ENCODE results near the gene IFI30.

Gene IFI30

DNA sequence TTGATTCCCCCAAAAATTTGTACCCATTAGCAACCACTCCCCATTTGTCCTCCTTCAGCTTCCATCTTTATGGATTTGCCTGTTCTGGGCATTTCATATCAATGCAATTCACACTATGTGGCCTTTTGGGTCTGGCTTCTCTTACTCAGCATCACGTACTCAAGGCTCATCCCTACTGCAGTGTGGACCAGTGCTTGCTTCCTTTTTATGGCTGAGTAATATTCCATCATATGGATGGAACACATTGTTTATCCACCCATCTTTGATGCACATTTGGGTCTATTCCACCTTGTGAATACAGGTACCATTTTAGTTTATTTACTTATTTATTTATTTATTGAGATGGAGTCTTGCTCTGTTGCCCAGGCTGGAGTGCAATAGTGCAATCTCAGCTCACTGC, 33.1 kb upstream of the IFI30 start:
- Histone ChIP-seq H3K9me3 (ENCODE audit: insufficient read depth, low read depth, low read length) (no peaks in the 10 kb centered on the region), H3K27me3 (ENCODE audit: insufficient read depth, low read length) (no peaks in the 10 kb centered on the region), H3K4me3 (ENCODE audit: low read length) (no peak overlapping the region), H3K4me1 (ENCODE audit: insufficient read depth, low read length) (no peaks in the 10 kb centered on the region), H3K27ac (ENCODE audit: low read length) (no peak overlapping the region), H3K36me3 (ENCODE audit: insufficient read depth, low read depth, low read length) (peaks cover 58% of the 10 kb centered on the region), H3K9ac (ENCODE audit: low read depth, low read length) (no peak overlapping the region)

DNA sequence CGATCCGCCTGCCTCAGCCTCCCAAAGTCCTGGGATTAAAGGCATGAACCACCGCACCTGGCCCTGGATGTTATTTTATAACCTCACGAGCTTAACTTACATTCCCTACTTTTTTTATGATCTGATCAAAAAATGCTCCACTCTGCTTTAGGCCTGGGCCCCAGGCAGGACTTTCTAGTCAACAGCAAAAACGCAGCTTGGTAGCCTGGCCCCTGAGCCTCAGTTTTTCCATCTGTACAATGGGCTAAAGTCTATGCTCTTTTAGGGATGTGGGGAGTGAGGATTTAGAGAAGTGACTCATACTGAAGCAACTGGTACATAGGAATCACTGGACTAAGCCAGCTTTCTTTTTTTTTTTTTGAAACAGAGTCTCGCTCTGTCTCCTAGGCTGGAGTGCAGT, 32.6 kb upstream of the IFI30 start:
- H3K9ac ChIP-seq (ENCODE audit: low read depth, low read length): no peak overlapping the region
- no peak overlapping the region for H3K27ac ChIP-seq (ENCODE audit: low read length)
- peaks cover 54% of the 10 kb centered on the region for H3K36me3 ChIP-seq (ENCODE audit: insufficient read depth, low read depth, low read length)
- H3K27me3 ChIP-seq (ENCODE audit: insufficient read depth, low read length): no peaks in the 10 kb centered on the region
- H3K9me3 ChIP-seq (ENCODE audit: insufficient read depth, low read depth, low read length): no peaks in the 10 kb centered on the region
- no peaks in the 10 kb centered on the region for H3K4me1 ChIP-seq (ENCODE audit: insufficient read depth, low read length)
- H3K4me3 ChIP-seq (ENCODE audit: low read length): no peak overlapping the region

GRCh38 chr19:18143902-18144301, 29.7 kb upstream of the IFI30 start:
- H3K27me3 ChIP-seq (ENCODE audit: insufficient read depth, low read length): no peaks in the 10 kb centered on the region
- H3K36me3 ChIP-seq (ENCODE audit: insufficient read depth, low read depth, low read length): peaks cover 43% of the 10 kb centered on the region

GRCh38 chr19:18144361-18144760, 29.3 kb upstream of the IFI30 start:
- peaks cover 40% of the 10 kb centered on the region for H3K36me3 ChIP-seq (ENCODE audit: insufficient read depth, low read depth, low read length)
- no peak overlapping the region for H3K4me3 ChIP-seq (ENCODE audit: low read length)
- no peaks in the 10 kb centered on the region for H3K9me3 ChIP-seq (ENCODE audit: insufficient read depth, low read depth, low read length)
- no peak overlapping the region for H3K9ac ChIP-seq (ENCODE audit: low read depth, low read length)
- no peak overlapping the region for H3K27ac ChIP-seq (ENCODE audit: low read length)
- H3K4me1 ChIP-seq (ENCODE audit: insufficient read depth, low read length): no peaks in the 10 kb centered on the region
- no peaks in the 10 kb centered on the region for H3K27me3 ChIP-seq (ENCODE audit: insufficient read depth, low read length)

More at GRCh38 chr19:18143902-18144301, 29.7 kb upstream of the IFI30 start:
- H3K27ac ChIP-seq (ENCODE audit: low read length): no peak overlapping the region
- H3K9ac ChIP-seq (ENCODE audit: low read depth, low read length): no peak overlapping the region
- H3K4me3 ChIP-seq (ENCODE audit: low read length): no peak overlapping the region
- no peaks in the 10 kb centered on the region for H3K4me1 ChIP-seq (ENCODE audit: insufficient read depth, low read length)
- H3K9me3 ChIP-seq (ENCODE audit: insufficient read depth, low read depth, low read length): no peaks in the 10 kb centered on the region

DNA sequence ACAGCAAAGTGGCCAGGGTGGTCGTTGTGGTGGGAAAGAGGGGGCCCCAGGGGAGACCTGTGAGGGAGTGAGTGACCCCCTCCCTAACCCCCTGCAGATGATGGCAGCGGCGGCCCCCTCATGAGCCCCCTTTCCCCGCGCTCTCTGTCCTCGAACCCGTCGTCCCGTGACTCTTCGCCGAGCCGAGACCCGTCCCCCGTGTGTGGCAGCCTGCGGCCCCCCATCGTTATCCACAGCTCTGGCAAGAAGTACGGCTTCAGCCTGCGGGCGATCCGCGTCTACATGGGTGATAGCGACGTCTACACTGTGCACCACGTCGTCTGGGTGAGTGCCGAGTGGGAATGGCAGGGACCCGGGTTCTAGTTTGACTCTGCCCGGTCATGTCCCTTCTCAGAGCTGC, 28.7 kb upstream of the IFI30 start:
- H3K27ac ChIP-seq (ENCODE audit: low read length): no peak overlapping the region
- no peaks in the 10 kb centered on the region for H3K9me3 ChIP-seq (ENCODE audit: insufficient read depth, low read depth, low read length)
- no peaks in the 10 kb centered on the region for H3K4me1 ChIP-seq (ENCODE audit: insufficient read depth, low read length)
- no peak overlapping the region for H3K9ac ChIP-seq (ENCODE audit: low read depth, low read length)
- no peak overlapping the region for H3K4me3 ChIP-seq (ENCODE audit: low read length)
- no peaks in the 10 kb centered on the region for H3K27me3 ChIP-seq (ENCODE audit: insufficient read depth, low read length)
- H3K36me3 ChIP-seq (ENCODE audit: insufficient read depth, low read depth, low read length): peaks cover 40% of the 10 kb centered on the region

GRCh38 chr19:18145391-18145999, 28.1 kb upstream of the IFI30 start:
- H3K9me3 ChIP-seq (ENCODE audit: insufficient read depth, low read depth, low read length): no peaks in the 10 kb centered on the region
- peaks cover 36% of the 10 kb centered on the region for H3K36me3 ChIP-seq (ENCODE audit: insufficient read depth, low read depth, low read length)
- H3K4me1 ChIP-seq (ENCODE audit: insufficient read depth, low read length): no peaks in the 10 kb centered on the region
- H3K27me3 ChIP-seq (ENCODE audit: insufficient read depth, low read length): no peaks in the 10 kb centered on the region
- no peak overlapping the region for H3K27ac ChIP-seq (ENCODE audit: low read length)
- no peak overlapping the region for H3K9ac ChIP-seq (ENCODE audit: low read depth, low read length)
- no peak overlapping the region for H3K4me3 ChIP-seq (ENCODE audit: low read length)

DNA sequence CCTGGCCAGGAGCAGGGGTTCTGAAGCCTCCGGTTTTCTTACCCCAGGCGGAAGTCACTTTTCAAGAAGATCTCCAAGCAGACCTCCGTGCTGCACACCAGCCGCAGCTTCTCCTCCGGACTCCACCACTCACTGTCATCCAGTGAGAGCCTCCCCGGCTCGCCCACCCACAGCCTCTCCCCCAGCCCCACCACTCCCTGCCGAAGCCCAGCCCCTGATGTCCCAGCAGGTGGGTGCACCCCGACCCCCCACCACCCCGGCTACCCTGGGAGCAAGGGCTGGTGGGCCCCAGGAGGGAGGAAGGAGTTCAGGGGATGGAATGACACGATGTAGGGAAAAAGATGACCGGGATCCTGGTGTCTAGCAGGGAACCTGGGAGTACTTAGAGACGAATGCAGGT, 26.2 kb upstream of the IFI30 start:
- no peaks in the 10 kb centered on the region for H3K9me3 ChIP-seq (ENCODE audit: insufficient read depth, low read depth, low read length)
- H3K27ac ChIP-seq (ENCODE audit: low read length): no peak overlapping the region
- H3K9ac ChIP-seq (ENCODE audit: low read depth, low read length): no peak overlapping the region
- H3K27me3 ChIP-seq (ENCODE audit: insufficient read depth, low read length): no peaks in the 10 kb centered on the region
- H3K36me3 ChIP-seq (ENCODE audit: insufficient read depth, low read depth, low read length): peaks cover 28% of the 10 kb centered on the region; the same call in 1 of the 2 replicates
- H3K4me1 ChIP-seq (ENCODE audit: insufficient read depth, low read length): no peaks in the 10 kb centered on the region
- H3K4me3 ChIP-seq (ENCODE audit: low read length): no peak overlapping the region

- no peaks in the 10 kb centered on the region for H3K9me3 ChIP-seq (ENCODE audit: insufficient read depth, low read depth, low read length)
- peaks cover 9% of the 10 kb centered on the region; the same call in 1 of the 2 replicates for H3K36me3 ChIP-seq (ENCODE audit: insufficient read depth, low read depth, low read length)
- H3K4me1 ChIP-seq (ENCODE audit: insufficient read depth, low read length): peaks cover 3% of the 10 kb centered on the region; the same call in 1 of the 2 replicates
These were observed 24.0 kb upstream of the IFI30 start for GRCh38 chr19:18149596-18149975.

GRCh38 chr19:18150776-18151624, 22.6 kb upstream of the IFI30 start:
- Histone ChIP-seq H3K36me3 (ENCODE audit: insufficient read depth, low read depth, low read length) (0 out of 2 replicates have a peak, but pooled peaks cover under 1% of the 10 kb centered on the region), H3K4me1 (ENCODE audit: insufficient read depth, low read length) (peaks cover 3% of the 10 kb centered on the region; the same call in 1 of the 2 replicates), H3K27ac (ENCODE audit: low read length) (no peak overlapping the region), H3K9me3 (ENCODE audit: insufficient read depth, low read depth, low read length) (no peaks in the 10 kb centered on the region), H3K9ac (ENCODE audit: low read depth, low read length) (no peak overlapping the region), H3K27me3 (ENCODE audit: insufficient read depth, low read length) (no peaks in the 10 kb centered on the region), H3K4me3 (ENCODE audit: low read length) (no peak overlapping the region)

More at GRCh38 chr19:18149596-18149975, 24.0 kb upstream of the IFI30 start:
- no peak overlapping the region for H3K9ac ChIP-seq (ENCODE audit: low read depth, low read length)
- H3K4me3 ChIP-seq (ENCODE audit: low read length): no peak overlapping the region
- H3K27ac ChIP-seq (ENCODE audit: low read length): no peak overlapping the region
- H3K27me3 ChIP-seq (ENCODE audit: insufficient read depth, low read length): no peaks in the 10 kb centered on the region

DNA sequence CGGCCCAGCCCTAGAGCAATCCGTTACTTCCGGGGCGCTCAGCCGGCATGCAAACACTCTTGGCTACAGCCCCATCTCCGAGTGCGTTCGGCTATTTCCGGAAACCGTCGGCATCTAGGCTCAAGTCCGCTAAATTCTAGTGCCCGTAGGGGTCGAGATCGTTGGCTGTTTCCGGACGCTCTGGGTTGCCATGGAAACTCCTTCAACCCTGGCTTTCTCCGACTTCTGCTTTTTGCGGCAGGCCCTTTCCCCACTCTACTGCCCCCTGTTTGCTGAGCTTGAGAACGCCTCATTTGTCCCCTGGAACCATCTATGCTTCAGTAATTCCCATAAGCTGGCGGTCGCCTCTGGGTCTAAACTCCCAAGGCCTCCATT, 21.2 kb upstream of the IFI30 start:
- Histone ChIP-seq H3K4me3 (ENCODE audit: low read length) (peak overlapping the region; percentile 76), H3K9ac (ENCODE audit: low read depth, low read length) (peak overlapping the region; percentile 90), H3K9me3 (ENCODE audit: insufficient read depth, low read depth, low read length) (no peaks in the 10 kb centered on the region), H3K27ac (ENCODE audit: low read length) (peak overlapping the region; percentile 31), H3K27me3 (ENCODE audit: insufficient read depth, low read length) (no peaks in the 10 kb centered on the region), H3K36me3 (ENCODE audit: insufficient read depth, low read depth, low read length) (peaks cover 10% of the 10 kb centered on the region; the same call in 1 of the 2 replicates), H3K4me1 (ENCODE audit: insufficient read depth, low read length) (peaks cover 3% of the 10 kb centered on the region; the same call in 1 of the 2 replicates)

DNA sequence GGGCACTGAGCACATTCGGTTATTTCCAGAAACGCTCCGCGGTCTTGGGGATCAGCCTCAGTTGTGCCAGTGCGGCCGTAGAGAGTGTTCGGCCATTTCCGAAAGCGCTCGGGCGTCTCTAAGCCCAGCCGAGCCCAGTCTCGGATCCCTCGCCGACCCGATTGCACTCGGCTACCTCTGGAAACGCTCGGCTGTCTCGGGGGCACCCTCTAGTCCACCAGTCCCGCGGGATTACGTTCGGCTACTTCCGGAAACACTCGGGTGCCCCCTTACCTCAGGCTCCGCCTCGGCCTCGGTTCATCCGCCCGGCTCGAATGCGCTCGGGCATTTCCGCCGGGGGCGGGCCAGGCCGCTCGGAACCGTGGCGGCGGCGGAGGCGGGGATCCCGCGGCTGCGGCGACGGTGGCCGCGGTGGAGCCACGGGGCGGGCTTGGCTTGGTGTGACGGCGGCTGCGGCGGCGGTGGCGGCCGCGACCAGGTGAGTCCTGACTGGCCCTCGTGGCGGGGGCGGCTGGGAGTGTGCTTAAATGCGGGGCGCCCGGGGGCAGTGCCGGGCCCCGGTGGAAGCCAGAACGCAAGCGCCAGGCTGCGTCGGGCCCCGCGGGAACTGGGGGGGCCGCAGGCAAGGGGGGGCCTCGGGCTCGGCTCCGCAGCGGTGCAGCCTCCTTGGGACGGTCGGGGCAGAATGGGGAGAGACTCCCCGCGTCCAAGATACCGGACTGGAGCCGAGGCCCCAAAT, 20.6 kb upstream of the IFI30 start, which contains the start of gene PIK3R2:
Gene PIK3R2 (plus strand): TSS at position 347 of the 739 bp plus-strand sequence. CDS start 2,717 bp downstream, outside the sequence.
- peaks cover 3% of the 10 kb centered on the region; the same call in 1 of the 2 replicates for H3K4me1 ChIP-seq (ENCODE audit: insufficient read depth, low read length)

More for the DNA sequence above, 20.6 kb upstream of the IFI30 start, which contains the start of gene PIK3R2:
- Histone ChIP-seq H3K9ac (ENCODE audit: low read depth, low read length) (peak within 1 kb of the TSS; percentile 92), H3K36me3 (ENCODE audit: insufficient read depth, low read depth, low read length) (peaks cover 10% of the 10 kb centered on the region; the same call in 1 of the 2 replicates), H3K27me3 (ENCODE audit: insufficient read depth, low read length) (no peaks in the 10 kb centered on the region), H3K27ac (ENCODE audit: low read length) (peak within 1 kb of the TSS; percentile 31), H3K9me3 (ENCODE audit: insufficient read depth, low read depth, low read length) (no peaks in the 10 kb centered on the region), H3K4me3 (ENCODE audit: low read length) (peak within 1 kb of the TSS; percentile 76)

Measured in iPS-20b (cell line).